HG03354 (cell line): ENCODE results near the gene AVPR1A.

Experiments used
- ATAC-seq: cut with Tn5 transposase; IDR thresholded peaks from one replicate; pipeline ENCODE4 v1.9.1; 2021; ENCODE audit warnings: mild to moderate bottlenecking; ENCODE audit not compliant: unreplicated experiment, poor library complexity, severe bottlenecking

The AVPR1A gene

GRCh38 chr12:63098851-63099250, 52.1 kb downstream of the AVPR1A start:
- ATAC-seq, result no peak

DNA sequence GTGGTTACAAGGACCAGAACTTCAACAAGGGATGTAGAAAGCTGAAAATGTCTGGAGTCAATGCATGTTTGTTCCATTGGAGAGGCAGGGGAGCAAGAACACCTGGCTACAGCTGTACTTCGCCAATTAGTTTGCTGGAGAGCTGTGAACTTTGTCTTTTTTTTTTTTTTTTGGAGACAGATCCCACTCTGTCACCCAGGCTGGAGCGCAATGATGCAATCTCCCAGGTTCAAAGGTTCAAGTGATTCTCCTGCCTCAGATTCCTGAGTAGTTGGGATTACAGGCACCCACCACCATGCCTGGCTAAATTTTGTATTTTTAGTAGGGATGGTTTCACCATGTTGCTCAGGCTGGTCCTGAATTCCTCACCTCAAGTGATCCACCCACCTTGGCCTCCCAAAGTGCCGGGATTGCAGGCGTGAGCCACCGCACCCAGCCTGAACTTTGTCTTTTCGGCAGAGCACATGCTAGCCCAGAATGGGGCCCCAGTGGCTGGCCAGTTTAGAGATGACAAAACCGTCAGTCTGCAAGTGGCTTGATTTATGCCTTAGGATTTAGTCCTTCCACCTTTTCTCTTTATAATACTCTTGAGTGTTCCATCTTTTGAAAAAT, 55.5 kb downstream of the AVPR1A start:
- ATAC-seq, result no peak

DNA sequence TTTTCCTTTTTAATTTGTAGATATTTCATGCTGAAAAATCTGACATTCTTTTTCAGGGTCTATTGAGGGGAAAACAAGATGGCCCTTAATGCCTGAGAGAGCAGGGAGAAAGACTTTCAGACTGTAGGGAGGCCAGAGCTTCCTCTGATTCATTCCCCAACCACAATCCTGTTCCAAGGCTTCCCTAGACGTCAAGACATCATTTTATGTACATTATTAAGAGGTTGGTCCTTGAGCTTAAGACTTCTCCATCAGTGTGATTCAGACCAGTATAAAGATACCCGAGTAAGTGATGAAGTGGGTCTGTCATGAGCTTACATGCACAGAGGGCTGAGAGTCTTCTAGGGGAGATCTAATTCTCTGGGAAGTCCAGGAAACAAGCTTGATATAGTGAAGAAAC, 57.3 kb downstream of the AVPR1A start:
- no peak for ATAC-seq

GRCh38 chr12:63093084-63093483, 57.9 kb downstream of the AVPR1A start:
- no peak for ATAC-seq
